Measurements from ENCODE around the gene DCTN2. TPM values are rescaled to one million over a fixed set of nuclear protein-coding genes. Genes with fewer than 3 reads are reported as not detected.
"Not testable (repeated sequence)": the region's sequence is repeated elsewhere in the genome, so short reads cannot be mapped to it uniquely, and the experiment has no call there.

DCTN2 gene
- polyA plus RNA-seq, 1 experiment, result 167 TPM

- H3K4me3 ChIP-seq (ENCODE audit: low read depth, low read length), result no peak overlapping the region
- H3K36me3 ChIP-seq (ENCODE audit: control insufficient read depth, insufficient read depth, low read length), result no peaks in the 10 kb centered on the region
- TF ChIP-seq CTCF (IDR thresholded peaks at IDR 0.05; ENCODE audit: insufficient read depth, low read depth, low read length), result no peak
- DNase-seq (ENCODE audit: low read depth), result no peak
- ChIA-PET CTCF (interaction anchor here (0.7 kb wide), 1 partner anchor 58 kb away, joined by 5 read pairs; no protein-coding TSS in a partner anchor), POLR2A (no interaction called here)
- H3K27me3 ChIP-seq (ENCODE audit: control insufficient read depth, insufficient read depth, low read length), result peaks cover 4% of the 10 kb centered on the region; the same call in 1 of the 2 replicates
These were observed 17.3 kb upstream of the DCTN2 start for GRCh38 chr12:57564178-57564740.

- Histone ChIP-seq H3K4me3 (ENCODE audit: low read depth, low read length) (no peak overlapping the region), H3K27me3 (ENCODE audit: control insufficient read depth, insufficient read depth, low read length) (peaks cover 4% of the 10 kb centered on the region; the same call in 1 of the 2 replicates), H3K36me3 (ENCODE audit: control insufficient read depth, insufficient read depth, low read length) (no peaks in the 10 kb centered on the region)
- DNase-seq (ENCODE audit: low read depth), result no peak
- TF ChIP-seq CTCF (IDR thresholded peaks at IDR 0.05; ENCODE audit: insufficient read depth, low read depth, low read length), result no peak
- ChIA-PET POLR2A (no interaction called here), CTCF (interaction anchor here (1.2 to 1.4 kb wide), 4 partner anchors 12 to 70 kb away, joined by 3 to 5 read pairs (median 4); partner anchors contain the start of gene B4GALNT1)
These were observed 16.4 kb upstream of the DCTN2 start for GRCh38 chr12:57563358-57563757.

GRCh38 chr12:57561117-57561516, 14.1 kb upstream of the DCTN2 start:
- DNase-seq (ENCODE audit: low read depth); H3K4me3 ChIP-seq (ENCODE audit: low read depth, low read length); POLR2A ChIA-PET; CTCF ChIA-PET; H3K36me3 ChIP-seq (ENCODE audit: control insufficient read depth, insufficient read depth, low read length); H3K27me3 ChIP-seq (ENCODE audit: control insufficient read depth, insufficient read depth, low read length): not testable (repeated sequence)

GRCh38 chr12:57560516-57560915, 13.5 kb upstream of the DCTN2 start:
- ChIA-PET CTCF (no interaction called here), POLR2A (no interaction called here)
- Histone ChIP-seq H3K27me3 (ENCODE audit: control insufficient read depth, insufficient read depth, low read length) (peaks cover 4% of the 10 kb centered on the region; the same call in 1 of the 2 replicates), H3K4me3 (ENCODE audit: low read depth, low read length) (no peak overlapping the region), H3K36me3 (ENCODE audit: control insufficient read depth, insufficient read depth, low read length) (no peaks in the 10 kb centered on the region)
- DNase-seq (ENCODE audit: low read depth), result no peak
- TF ChIP-seq CTCF (IDR thresholded peaks at IDR 0.05; ENCODE audit: insufficient read depth, low read depth, low read length), result no peak

- DNase-seq (ENCODE audit: low read depth), result no peak
- H3K27me3 ChIP-seq (ENCODE audit: control insufficient read depth, insufficient read depth, low read length), result peaks cover 4% of the 10 kb centered on the region; the same call in 1 of the 2 replicates
- no peaks in the 10 kb centered on the region for H3K36me3 ChIP-seq (ENCODE audit: control insufficient read depth, insufficient read depth, low read length)
- TF ChIP-seq CTCF (IDR thresholded peaks at IDR 0.05; ENCODE audit: insufficient read depth, low read depth, low read length), result no peak
- no peak overlapping the region for H3K4me3 ChIP-seq (ENCODE audit: low read depth, low read length)
- ChIA-PET POLR2A (no interaction called here), CTCF (interaction anchor here (0.6 kb wide), 1 partner anchor 20 kb away, joined by 3 read pairs; no protein-coding TSS in a partner anchor)
These were observed 11.9 kb upstream of the DCTN2 start for GRCh38 chr12:57558864-57559263.

- TF ChIP-seq CTCF (IDR thresholded peaks at IDR 0.05; ENCODE audit: insufficient read depth, low read depth, low read length), result no peak
- Histone ChIP-seq H3K36me3 (ENCODE audit: control insufficient read depth, insufficient read depth, low read length) (no peaks in the 10 kb centered on the region), H3K4me3 (ENCODE audit: low read depth, low read length) (no peak overlapping the region), H3K27me3 (ENCODE audit: control insufficient read depth, insufficient read depth, low read length) (no peaks in the 10 kb centered on the region; the same call in 1 of the 2 replicates)
- DNase-seq (ENCODE audit: low read depth), result no peak
- POLR2A ChIA-PET, result no interaction called here
- CTCF ChIA-PET, result interaction anchor here (1.3 kb wide), 1 partner anchor 28 kb away, joined by 7 read pairs; no protein-coding TSS in a partner anchor
These were observed 7.9 kb upstream of the DCTN2 start for GRCh38 chr12:57554897-57555296.

All from BJ (cell line).